Esophagus muscularis mucosa (tissue), 4 donors: ENCODE results near the gene TLE3. TPM values are rescaled to one million over a fixed set of nuclear protein-coding genes. Genes with fewer than 3 reads are reported as not detected.

Experiments used
- DNase-seq: peaks from one replicate; pipeline ENCODE4 v3.0.0-alpha.2; 2017; ENCODE audit errors: extremely low spot score
- H3K27ac ChIP-seq, 4 donors: fragments of 200-600 bp; sonication (generic); replicated peaks in 1 of 4; 1 replicate in 3 of 4; 2 replicates in 1 of 4; pipeline ENCODE4 v1.5.1; 2016 to 2019; ENCODE audit warnings: mild to moderate bottlenecking in 1 of 4
- H3K27me3 ChIP-seq, 4 donors: fragments of 200-600 bp; sonication (generic); one replicate each; pipeline versions ENCODE4 v1.5.1 to v1.6.0; 2016 to 2019
- H3K36me3 ChIP-seq, 4 donors: fragments of 200-600 bp; sonication (generic); one replicate each; pipeline ENCODE4 v1.5.1; 2016 to 2019
- H3K4me1 ChIP-seq, 4 donors: fragments of 200-600 bp; sonication (generic); one replicate each; pipeline ENCODE4 v1.5.1; 2016 to 2019
- H3K4me3 ChIP-seq, 4 donors: fragments of 200-600 bp; sonication (generic); 1 replicate in 2 of 4; 2 replicates in 2 of 4; pipeline ENCODE4 v1.5.1; 2016 to 2019; ENCODE audit warnings: mild to moderate bottlenecking in 4 of 4, moderate library complexity in 1 of 4
- H3K9me3 ChIP-seq, 4 donors: fragments of 200-600 bp; sonication (generic); 1 replicate in 3 of 4; 2 replicates in 1 of 4; pipeline ENCODE4 v1.5.1; 2016 to 2019
- EP300 ChIP-seq: sonication (generic); formaldehyde crosslinking; IDR thresholded peaks from one replicate; pipeline ENCODE4 v1.6.1; 2017; ENCODE audit warnings: antibody characterized with exemption
- POLR2A ChIP-seq: fragments of 450-650 bp; IDR thresholded peaks from one replicate; pipeline ENCODE4 v1.6.1; 2017; ENCODE audit warnings: antibody characterized with exemption, moderate library complexity, mild to moderate bottlenecking, low read depth
- POLR2AphosphoS5 ChIP-seq, 2 donors: sonication (generic); formaldehyde crosslinking; IDR thresholded peaks; one replicate each; pipeline ENCODE4 v1.6.1; 2017; ENCODE audit warnings: antibody characterized with exemption in 2 of 2
- WGBS: methylation state at CpG from one replicate; pipeline ENCODE4 v1.1.5; 2018; 5-methylcytosine and 5-hydroxymethylcytosine counted together
- intact Hi-C: fragments of 100-400 bp; cut with DNase I; formaldehyde crosslinking; loops from one replicate; pipeline ENCODE4 v1.15.1; 2023
- total RNA-seq, 4 donors: library from RNA; depleted of rRNA; stranded (reverse); fragments of >200 nt; gene quantifications; one replicate each; pipeline versions ENCODE4 v1.1.0 to v1.2.1, GENCODE V29; 2016
- TF ChIP-seq, protein P1 (sequence below), 3 experiments: fragments of 200-600 bp in 2 of 3; fragments of 450-650 bp in 1 of 3; sonication (generic) in 2 of 3; IDR thresholded peaks; one replicate each; pipeline ENCODE4 v1.5.1; 2017 to 2019; ENCODE audit warnings: antibody characterized with exemption in 3 of 3, mild to moderate bottlenecking in 2 of 3, moderate library complexity in 1 of 3

The TLE3 gene
- total RNA-seq, 4 donors from 2014 or later, result 35.7 to 81.3 (median 59.2) TPM

- TF ChIP-seq POLR2A, result no peak
- TF ChIP-seq, protein P1, sequence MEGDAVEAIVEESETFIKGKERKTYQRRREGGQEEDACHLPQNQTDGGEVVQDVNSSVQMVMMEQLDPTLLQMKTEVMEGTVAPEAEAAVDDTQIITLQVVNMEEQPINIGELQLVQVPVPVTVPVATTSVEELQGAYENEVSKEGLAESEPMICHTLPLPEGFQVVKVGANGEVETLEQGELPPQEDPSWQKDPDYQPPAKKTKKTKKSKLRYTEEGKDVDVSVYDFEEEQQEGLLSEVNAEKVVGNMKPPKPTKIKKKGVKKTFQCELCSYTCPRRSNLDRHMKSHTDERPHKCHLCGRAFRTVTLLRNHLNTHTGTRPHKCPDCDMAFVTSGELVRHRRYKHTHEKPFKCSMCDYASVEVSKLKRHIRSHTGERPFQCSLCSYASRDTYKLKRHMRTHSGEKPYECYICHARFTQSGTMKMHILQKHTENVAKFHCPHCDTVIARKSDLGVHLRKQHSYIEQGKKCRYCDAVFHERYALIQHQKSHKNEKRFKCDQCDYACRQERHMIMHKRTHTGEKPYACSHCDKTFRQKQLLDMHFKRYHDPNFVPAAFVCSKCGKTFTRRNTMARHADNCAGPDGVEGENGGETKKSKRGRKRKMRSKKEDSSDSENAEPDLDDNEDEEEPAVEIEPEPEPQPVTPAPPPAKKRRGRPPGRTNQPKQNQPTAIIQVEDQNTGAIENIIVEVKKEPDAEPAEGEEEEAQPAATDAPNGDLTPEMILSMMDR (IDR thresholded peaks at IDR 0.05), result no peak
- no peak for TF ChIP-seq EP300
- TF ChIP-seq POLR2AphosphoS5 (IDR thresholded peaks at IDR 0.05), result no peak
- H3K4me1 ChIP-seq, result peaks cover 6 to 33% (median 25%) of the 10 kb centered on the region in 4 donors
- intact Hi-C loops, result no loop called here
- H3K36me3 ChIP-seq, result no peaks in the 10 kb centered on the region
- no peaks in the 10 kb centered on the region for H3K9me3 ChIP-seq
- DNase-seq, result no peak
- no peaks in the 10 kb centered on the region for H3K27me3 ChIP-seq
- no peak overlapping the region for H3K4me3 ChIP-seq
- WGBS, result 77% methylated on average over 10 of the region's 10 CpGs
- H3K27ac ChIP-seq, result peak overlapping the region; percentile 20 to 78 (median 40)
Measured at GRCh38 chr15:70120958-70121623, 23.4 kb upstream of the TLE3 start.

DNA sequence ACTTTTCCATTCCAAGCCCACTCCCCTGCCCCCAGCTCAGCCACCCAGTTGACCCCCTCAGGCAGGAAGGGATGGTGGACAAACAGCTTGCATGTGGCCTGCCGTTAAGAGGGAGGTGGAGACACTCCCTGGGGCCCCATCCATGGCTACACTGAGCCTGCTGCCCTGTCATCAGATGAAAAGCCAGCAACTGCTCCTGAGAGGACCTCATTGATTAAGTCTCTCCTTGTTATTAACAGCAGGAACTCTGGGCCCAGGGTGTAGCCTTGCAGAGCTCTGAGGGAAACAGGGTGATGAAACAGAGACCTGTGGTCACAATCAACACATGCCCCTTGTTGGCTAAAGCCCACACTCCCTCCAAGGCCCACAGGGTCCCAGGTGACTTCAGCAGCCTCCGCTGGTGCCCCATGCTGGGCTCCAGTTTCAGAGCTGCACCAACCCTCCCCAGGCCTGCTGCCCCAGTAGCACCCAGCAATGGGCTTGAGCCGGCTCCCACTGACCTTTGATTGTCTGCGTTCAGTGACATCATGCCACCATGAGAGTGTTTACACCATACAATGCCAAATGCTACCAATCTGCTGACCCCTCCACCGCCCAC is 22.3 kb upstream of the TLE3 start:
- Histone ChIP-seq H3K9me3 (no peaks in the 10 kb centered on the region), H3K4me3 (no peak overlapping the region), H3K4me1 (peaks cover 8 to 33% (median 25%) of the 10 kb centered on the region in 4 donors), H3K36me3 (no peaks in the 10 kb centered on the region), H3K27ac (no peak overlapping the region), H3K27me3 (no peaks in the 10 kb centered on the region)
- intact Hi-C loops, result no loop called here
- no peak for TF ChIP-seq POLR2A
- TF ChIP-seq POLR2AphosphoS5 (IDR thresholded peaks at IDR 0.05), result no peak
- no peak for TF ChIP-seq EP300
- TF ChIP-seq, protein P1 (IDR thresholded peaks at IDR 0.05), result no peak
- DNase-seq, result no peak
- WGBS, result 82% methylated on average over 4 of the region's 5 CpGs

GRCh38 chr15:70118599-70118998 is 20.9 kb upstream of the TLE3 start:
- no peaks in the 10 kb centered on the region for H3K9me3 ChIP-seq
- H3K4me1 ChIP-seq, result peaks cover 8 to 33% (median 27%) of the 10 kb centered on the region in 4 donors
- no peaks in the 10 kb centered on the region for H3K27me3 ChIP-seq
- TF ChIP-seq POLR2A (no peak), EP300 (no peak), POLR2AphosphoS5 (IDR thresholded peaks at IDR 0.05) (no peak)
- TF ChIP-seq, protein P1 (IDR thresholded peaks at IDR 0.05), result no peak
- no peak overlapping the region for H3K27ac ChIP-seq
- WGBS, result 95% methylated on average over 3 of the region's 3 CpGs
- DNase-seq, result no peak
- no peaks in the 10 kb centered on the region for H3K36me3 ChIP-seq
- intact Hi-C loops, result no loop called here
- H3K4me3 ChIP-seq, result no peak overlapping the region

- peaks cover 16 to 27% (median 21%) of the 10 kb centered on the region in 4 donors for H3K4me1 ChIP-seq
- WGBS, result 88% methylated on average over 3 of the region's 3 CpGs
- DNase-seq, result no peak
- no peaks in the 10 kb centered on the region for H3K36me3 ChIP-seq
- H3K4me3 ChIP-seq, result no peak overlapping the region
- H3K27ac ChIP-seq, result no peak overlapping the region
- no peaks in the 10 kb centered on the region for H3K27me3 ChIP-seq
- intact Hi-C loops, result no loop called here
- TF ChIP-seq POLR2AphosphoS5 (IDR thresholded peaks at IDR 0.05) (no peak), POLR2A (no peak), EP300 (no peak)
- TF ChIP-seq, protein P1 (IDR thresholded peaks at IDR 0.05), result no peak
- H3K9me3 ChIP-seq, result no peaks in the 10 kb centered on the region
Measured at GRCh38 chr15:70116317-70116716, 18.6 kb upstream of the TLE3 start.
